ENCODE results near the gene ZFPM1.

- TF ChIP-seq POLR2AphosphoS5 (IDR thresholded peaks at IDR 0.05; ENCODE audit: low read depth) (no peak), EZH2 (IDR thresholded peaks at IDR 0.05; ENCODE audit: low read depth, unreplicated experiment) (no peak), EZH2phosphoT487 (IDR thresholded peaks at IDR 0.05; ENCODE audit: unreplicated experiment) (no peak), NANOG (IDR thresholded peaks at IDR 0.05; ENCODE audit: borderline replicate concordance) (no peak), ZNF331 (CRISPR knock-in tag; IDR thresholded peaks at IDR 0.05; ENCODE audit: low read depth) (no peak), STAT1 (IDR thresholded peaks at IDR 0.05; ENCODE audit: unreplicated experiment) (no peak), CREB1 (CRISPR knock-in tag; IDR thresholded peaks at IDR 0.05; ENCODE audit: low read depth) (no peak)
- TF ChIP-seq, protein P1, sequence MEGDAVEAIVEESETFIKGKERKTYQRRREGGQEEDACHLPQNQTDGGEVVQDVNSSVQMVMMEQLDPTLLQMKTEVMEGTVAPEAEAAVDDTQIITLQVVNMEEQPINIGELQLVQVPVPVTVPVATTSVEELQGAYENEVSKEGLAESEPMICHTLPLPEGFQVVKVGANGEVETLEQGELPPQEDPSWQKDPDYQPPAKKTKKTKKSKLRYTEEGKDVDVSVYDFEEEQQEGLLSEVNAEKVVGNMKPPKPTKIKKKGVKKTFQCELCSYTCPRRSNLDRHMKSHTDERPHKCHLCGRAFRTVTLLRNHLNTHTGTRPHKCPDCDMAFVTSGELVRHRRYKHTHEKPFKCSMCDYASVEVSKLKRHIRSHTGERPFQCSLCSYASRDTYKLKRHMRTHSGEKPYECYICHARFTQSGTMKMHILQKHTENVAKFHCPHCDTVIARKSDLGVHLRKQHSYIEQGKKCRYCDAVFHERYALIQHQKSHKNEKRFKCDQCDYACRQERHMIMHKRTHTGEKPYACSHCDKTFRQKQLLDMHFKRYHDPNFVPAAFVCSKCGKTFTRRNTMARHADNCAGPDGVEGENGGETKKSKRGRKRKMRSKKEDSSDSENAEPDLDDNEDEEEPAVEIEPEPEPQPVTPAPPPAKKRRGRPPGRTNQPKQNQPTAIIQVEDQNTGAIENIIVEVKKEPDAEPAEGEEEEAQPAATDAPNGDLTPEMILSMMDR (conservative IDR thresholded peaks at IDR 0.05; ENCODE audit: low read depth in 2 of 2), result no peak
- TF ChIP-seq, protein P2, sequence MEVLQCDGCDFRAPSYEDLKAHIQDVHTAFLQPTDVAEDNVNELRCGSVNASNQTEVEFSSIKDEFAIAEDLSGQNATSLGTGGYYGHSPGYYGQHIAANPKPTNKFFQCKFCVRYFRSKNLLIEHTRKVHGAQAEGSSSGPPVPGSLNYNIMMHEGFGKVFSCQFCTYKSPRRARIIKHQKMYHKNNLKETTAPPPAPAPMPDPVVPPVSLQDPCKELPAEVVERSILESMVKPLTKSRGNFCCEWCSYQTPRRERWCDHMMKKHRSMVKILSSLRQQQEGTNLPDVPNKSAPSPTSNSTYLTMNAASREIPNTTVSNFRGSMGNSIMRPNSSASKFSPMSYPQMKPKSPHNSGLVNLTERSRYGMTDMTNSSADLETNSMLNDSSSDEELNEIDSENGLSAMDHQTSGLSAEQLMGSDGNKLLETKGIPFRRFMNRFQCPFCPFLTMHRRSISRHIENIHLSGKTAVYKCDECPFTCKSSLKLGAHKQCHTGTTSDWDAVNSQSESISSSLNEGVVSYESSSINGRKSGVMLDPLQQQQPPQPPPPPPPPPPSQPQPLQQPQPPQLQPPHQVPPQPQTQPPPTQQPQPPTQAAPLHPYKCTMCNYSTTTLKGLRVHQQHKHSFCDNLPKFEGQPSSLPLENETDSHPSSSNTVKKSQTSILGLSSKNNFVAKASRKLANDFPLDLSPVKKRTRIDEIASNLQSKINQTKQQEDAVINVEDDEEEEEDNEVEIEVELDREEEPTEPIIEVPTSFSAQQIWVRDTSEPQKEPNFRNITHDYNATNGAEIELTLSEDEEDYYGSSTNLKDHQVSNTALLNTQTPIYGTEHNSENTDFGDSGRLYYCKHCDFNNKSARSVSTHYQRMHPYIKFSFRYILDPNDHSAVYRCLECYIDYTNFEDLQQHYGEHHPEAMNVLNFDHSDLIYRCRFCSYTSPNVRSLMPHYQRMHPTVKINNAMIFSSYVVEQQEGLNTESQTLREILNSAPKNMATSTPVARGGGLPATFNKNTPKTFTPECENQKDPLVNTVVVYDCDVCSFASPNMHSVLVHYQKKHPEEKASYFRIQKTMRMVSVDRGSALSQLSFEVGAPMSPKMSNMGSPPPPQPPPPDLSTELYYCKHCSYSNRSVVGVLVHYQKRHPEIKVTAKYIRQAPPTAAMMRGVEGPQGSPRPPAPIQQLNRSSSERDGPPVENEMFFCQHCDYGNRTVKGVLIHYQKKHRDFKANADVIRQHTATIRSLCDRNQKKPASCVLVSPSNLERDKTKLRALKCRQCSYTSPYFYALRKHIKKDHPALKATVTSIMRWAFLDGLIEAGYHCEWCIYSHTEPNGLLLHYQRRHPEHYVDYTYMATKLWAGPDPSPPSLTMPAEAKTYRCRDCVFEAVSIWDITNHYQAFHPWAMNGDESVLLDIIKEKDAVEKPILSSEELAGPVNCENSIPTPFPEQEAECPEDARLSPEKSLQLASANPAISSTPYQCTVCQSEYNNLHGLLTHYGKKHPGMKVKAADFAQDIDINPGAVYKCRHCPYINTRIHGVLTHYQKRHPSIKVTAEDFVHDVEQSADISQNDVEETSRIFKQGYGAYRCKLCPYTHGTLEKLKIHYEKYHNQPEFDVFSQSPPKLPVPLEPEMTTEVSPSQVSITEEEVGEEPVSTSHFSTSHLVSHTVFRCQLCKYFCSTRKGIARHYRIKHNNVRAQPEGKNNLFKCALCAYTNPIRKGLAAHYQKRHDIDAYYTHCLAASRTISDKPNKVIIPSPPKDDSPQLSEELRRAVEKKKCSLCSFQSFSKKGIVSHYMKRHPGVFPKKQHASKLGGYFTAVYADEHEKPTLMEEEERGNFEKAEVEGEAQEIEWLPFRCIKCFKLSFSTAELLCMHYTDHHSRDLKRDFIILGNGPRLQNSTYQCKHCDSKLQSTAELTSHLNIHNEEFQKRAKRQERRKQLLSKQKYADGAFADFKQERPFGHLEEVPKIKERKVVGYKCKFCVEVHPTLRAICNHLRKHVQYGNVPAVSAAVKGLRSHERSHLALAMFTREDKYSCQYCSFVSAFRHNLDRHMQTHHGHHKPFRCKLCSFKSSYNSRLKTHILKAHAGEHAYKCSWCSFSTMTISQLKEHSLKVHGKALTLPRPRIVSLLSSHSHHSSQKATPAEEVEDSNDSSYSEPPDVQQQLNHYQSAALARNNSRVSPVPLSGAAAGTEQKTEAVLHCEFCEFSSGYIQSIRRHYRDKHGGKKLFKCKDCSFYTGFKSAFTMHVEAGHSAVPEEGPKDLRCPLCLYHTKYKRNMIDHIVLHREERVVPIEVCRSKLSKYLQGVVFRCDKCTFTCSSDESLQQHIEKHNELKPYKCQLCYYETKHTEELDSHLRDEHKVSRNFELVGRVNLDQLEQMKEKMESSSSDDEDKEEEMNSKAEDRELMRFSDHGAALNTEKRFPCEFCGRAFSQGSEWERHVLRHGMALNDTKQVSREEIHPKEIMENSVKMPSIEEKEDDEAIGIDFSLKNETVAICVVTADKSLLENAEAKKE (CRISPR knock-in tag; IDR thresholded peaks at IDR 0.05), result no peak
- TF ChIP-seq, protein P3, sequence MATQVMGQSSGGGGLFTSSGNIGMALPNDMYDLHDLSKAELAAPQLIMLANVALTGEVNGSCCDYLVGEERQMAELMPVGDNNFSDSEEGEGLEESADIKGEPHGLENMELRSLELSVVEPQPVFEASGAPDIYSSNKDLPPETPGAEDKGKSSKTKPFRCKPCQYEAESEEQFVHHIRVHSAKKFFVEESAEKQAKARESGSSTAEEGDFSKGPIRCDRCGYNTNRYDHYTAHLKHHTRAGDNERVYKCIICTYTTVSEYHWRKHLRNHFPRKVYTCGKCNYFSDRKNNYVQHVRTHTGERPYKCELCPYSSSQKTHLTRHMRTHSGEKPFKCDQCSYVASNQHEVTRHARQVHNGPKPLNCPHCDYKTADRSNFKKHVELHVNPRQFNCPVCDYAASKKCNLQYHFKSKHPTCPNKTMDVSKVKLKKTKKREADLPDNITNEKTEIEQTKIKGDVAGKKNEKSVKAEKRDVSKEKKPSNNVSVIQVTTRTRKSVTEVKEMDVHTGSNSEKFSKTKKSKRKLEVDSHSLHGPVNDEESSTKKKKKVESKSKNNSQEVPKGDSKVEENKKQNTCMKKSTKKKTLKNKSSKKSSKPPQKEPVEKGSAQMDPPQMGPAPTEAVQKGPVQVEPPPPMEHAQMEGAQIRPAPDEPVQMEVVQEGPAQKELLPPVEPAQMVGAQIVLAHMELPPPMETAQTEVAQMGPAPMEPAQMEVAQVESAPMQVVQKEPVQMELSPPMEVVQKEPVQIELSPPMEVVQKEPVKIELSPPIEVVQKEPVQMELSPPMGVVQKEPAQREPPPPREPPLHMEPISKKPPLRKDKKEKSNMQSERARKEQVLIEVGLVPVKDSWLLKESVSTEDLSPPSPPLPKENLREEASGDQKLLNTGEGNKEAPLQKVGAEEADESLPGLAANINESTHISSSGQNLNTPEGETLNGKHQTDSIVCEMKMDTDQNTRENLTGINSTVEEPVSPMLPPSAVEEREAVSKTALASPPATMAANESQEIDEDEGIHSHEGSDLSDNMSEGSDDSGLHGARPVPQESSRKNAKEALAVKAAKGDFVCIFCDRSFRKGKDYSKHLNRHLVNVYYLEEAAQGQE (IDR thresholded peaks at IDR 0.05; ENCODE audit: unreplicated experiment), result no peak
- TF ChIP-seq, protein P4, sequence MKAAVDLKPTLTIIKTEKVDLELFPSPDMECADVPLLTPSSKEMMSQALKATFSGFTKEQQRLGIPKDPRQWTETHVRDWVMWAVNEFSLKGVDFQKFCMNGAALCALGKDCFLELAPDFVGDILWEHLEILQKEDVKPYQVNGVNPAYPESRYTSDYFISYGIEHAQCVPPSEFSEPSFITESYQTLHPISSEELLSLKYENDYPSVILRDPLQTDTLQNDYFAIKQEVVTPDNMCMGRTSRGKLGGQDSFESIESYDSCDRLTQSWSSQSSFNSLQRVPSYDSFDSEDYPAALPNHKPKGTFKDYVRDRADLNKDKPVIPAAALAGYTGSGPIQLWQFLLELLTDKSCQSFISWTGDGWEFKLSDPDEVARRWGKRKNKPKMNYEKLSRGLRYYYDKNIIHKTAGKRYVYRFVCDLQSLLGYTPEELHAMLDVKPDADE (IDR thresholded peaks at IDR 0.05), result no peak
Measured at GRCh38 chr16:88421871-88422433, 31.1 kb upstream of the ZFPM1 start.

Data from GM23338 (cell line).